Mucosa of descending colon (tissue), 3 donors: ENCODE results near the gene ACIN1. TPM values are rescaled to one million over a fixed set of nuclear protein-coding genes. Genes with fewer than 3 reads are reported as not detected.
A peak's percentile ranks its signal among the peaks of the same experiment; 100 is the strongest.

ENCODE experiments used
- ATAC-seq: fragments of 200-7000 bp; cut with Tn5 transposase; one replicate; pipeline ENCODE4 v1.9.1; 2020; ENCODE audit warnings: mild to moderate bottlenecking, moderate library complexity
- DNase-seq, 3 donors: peaks; one replicate each; pipeline ENCODE4 v3.0.0-alpha.2; 2020
- H3K36me3 ChIP-seq: fragments of 200-600 bp; one replicate; pipeline ENCODE4 v1.8.0; 2021; ENCODE audit warnings: low read depth, mild to moderate bottlenecking
- H3K4me1 ChIP-seq: fragments of 200-600 bp; one replicate; pipeline ENCODE4 v1.8.0; 2021; ENCODE audit warnings: low read depth, mild to moderate bottlenecking
- H3K4me3 ChIP-seq: fragments of 200-600 bp; one replicate; pipeline ENCODE4 v1.8.0; 2021; ENCODE audit warnings: mild to moderate bottlenecking
- H3K9me3 ChIP-seq: fragments of 200-600 bp; one replicate; pipeline ENCODE4 v1.8.0; 2021; ENCODE audit warnings: mild to moderate bottlenecking
- CTCF ChIP-seq: fragments of 200-600 bp; IDR thresholded peaks from one replicate; pipeline ENCODE4 v1.8.0; 2022; ENCODE audit warnings: antibody characterized with exemption, mild to moderate bottlenecking
- intact Hi-C, 2 donors: fragments of 100-400 bp; cut with DNase I in 1 of 2; cut with micrococcal nuclease in 1 of 2; formaldehyde crosslinking; loops; one replicate each; pipeline versions ENCODE4 v1.11.0 to v1.11.1; 2022; cut with DNase I, micrococcal nuclease
- long read RNA-seq, 2 donors: library from polyadenylated mRNA; unstranded; transcript quantifications; one replicate each; pipeline ENCODE4 v2.0.0, GENCODE V29; 2019 to 2021
- total RNA-seq, 3 donors: library from RNA; stranded (reverse); fragmentation: NEBNext Ultra II Directional in 2 of 3; extraction: Animal tissue kit (Norgen Biotek cat#: 25700) in 2 of 3; gene quantifications; one replicate each; pipeline versions ENCODE4 v1.2.1 to v1.2.4, GENCODE V29; 2021 to 2023
- donor health status: DM: no; HTN: no; CAD: no; lungs with moderate emphysema.
- donor health status: DM: no; HTN: no; CAD: no.
- donor health status: DM: no; HTN: yes; CAD: no.

The ACIN1 gene, protein sequence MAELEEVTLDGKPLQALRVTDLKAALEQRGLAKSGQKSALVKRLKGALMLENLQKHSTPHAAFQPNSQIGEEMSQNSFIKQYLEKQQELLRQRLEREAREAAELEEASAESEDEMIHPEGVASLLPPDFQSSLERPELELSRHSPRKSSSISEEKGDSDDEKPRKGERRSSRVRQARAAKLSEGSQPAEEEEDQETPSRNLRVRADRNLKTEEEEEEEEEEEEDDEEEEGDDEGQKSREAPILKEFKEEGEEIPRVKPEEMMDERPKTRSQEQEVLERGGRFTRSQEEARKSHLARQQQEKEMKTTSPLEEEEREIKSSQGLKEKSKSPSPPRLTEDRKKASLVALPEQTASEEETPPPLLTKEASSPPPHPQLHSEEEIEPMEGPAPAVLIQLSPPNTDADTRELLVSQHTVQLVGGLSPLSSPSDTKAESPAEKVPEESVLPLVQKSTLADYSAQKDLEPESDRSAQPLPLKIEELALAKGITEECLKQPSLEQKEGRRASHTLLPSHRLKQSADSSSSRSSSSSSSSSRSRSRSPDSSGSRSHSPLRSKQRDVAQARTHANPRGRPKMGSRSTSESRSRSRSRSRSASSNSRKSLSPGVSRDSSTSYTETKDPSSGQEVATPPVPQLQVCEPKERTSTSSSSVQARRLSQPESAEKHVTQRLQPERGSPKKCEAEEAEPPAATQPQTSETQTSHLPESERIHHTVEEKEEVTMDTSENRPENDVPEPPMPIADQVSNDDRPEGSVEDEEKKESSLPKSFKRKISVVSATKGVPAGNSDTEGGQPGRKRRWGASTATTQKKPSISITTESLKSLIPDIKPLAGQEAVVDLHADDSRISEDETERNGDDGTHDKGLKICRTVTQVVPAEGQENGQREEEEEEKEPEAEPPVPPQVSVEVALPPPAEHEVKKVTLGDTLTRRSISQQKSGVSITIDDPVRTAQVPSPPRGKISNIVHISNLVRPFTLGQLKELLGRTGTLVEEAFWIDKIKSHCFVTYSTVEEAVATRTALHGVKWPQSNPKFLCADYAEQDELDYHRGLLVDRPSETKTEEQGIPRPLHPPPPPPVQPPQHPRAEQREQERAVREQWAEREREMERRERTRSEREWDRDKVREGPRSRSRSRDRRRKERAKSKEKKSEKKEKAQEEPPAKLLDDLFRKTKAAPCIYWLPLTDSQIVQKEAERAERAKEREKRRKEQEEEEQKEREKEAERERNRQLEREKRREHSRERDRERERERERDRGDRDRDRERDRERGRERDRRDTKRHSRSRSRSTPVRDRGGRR
- total RNA-seq = 100 to 1,000 TPM; 143 to 172 (median 170) TPM
- long read RNA-seq, donor 1, full-length matches to known transcripts = 8 of 29 reads
- long read RNA-seq, donor 1, partial matches to known transcripts = 13 of 29 reads
- long read RNA-seq, donor 1, other reads (novel, unspliced or antisense) = 8 of 29 reads
- long read RNA-seq, donor 2, partial matches to known transcripts = 14 of 16 reads
- long read RNA-seq, donor 2, other reads (novel, unspliced or antisense) = 2 of 16 reads

DNA sequence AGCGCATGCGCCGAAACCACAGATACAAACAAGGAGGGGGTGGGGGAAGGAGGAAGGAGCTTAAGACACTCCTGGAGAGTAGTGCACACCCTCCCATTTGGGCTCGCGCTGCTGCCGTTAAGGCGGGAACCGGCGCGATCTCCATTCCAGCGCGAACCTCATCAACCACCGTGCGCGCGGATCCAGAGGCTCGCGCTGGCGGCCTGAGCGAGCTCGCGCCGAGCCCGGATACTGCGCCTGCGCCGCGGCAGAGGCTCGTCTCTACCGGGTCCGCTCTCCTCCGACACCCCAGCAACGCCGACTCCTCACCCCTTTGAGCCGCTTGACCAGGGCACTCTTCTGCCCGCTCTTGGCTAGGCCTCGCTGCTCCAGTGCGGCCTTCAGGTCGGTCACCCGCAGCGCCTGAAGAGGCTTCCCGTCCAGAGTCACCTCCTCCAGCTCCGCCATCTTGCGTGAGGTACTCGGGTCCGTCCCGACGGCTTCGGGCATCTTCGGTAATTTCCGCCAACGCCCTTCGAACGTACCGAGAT is at the start of gene ACIN1:
ACIN1 (minus strand) TSS at position 471 of the 530 bp plus-strand sequence; CDS start at position 447, 24 bp downstream.
- Histone ChIP-seq H3K36me3 (peaks cover 6% of the 10 kb centered on the region), H3K4me1 (peaks cover 30% of the 10 kb centered on the region), H3K9me3 (no peaks in the 10 kb centered on the region), H3K4me3 (peak within 1 kb of the TSS; percentile 88)
- ATAC-seq (peak; percentile 63), DNase-seq (peak; percentile 79 to 99 (median 99))
- TF ChIP-seq CTCF = no peak
- intact Hi-C loops = loop anchor here in 1 of 2 donors (10.0 kb wide), 1 partner anchor 190 kb away; the partner anchor contains the start of gene HOMEZ

- intact Hi-C loops = no loop called here
- no peak for TF ChIP-seq CTCF
- DNase-seq (no peak), ATAC-seq (no peak)
- Histone ChIP-seq H3K4me3 (no peak overlapping the region), H3K9me3 (no peaks in the 10 kb centered on the region), H3K36me3 (no peaks in the 10 kb centered on the region), H3K4me1 (no peaks in the 10 kb centered on the region)
Measured at GRCh38 chr14:23143911-23144310, 49.0 kb upstream of the ACIN1 start.

DNA sequence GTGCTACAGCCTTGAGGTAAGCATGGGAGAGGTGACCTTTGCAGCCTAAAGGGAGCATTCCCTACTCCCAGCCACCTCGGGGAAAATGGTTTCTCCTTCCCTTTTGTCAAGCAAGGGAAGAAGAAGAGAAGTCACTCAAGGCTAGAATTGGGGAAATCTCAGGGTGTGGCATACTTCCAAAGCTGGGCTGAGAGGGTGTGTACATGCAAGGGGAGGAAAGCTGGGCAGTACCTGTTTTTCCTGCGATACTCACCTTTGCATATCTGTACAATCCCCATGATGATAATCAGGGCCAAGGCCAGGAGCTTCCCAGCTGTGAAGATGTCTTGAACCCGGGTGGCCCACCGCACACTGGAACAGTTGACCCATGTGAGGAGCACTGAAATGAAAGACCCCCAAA is 47.9 kb upstream of the ACIN1 start:
- intact Hi-C loops = no loop called here

GRCh38 chr14:23141706-23142444 is 46.9 kb upstream of the ACIN1 start:
- TF ChIP-seq CTCF = no peak
- H3K36me3 ChIP-seq = no peaks in the 10 kb centered on the region

More for the DNA sequence above, 47.9 kb upstream of the ACIN1 start:
- Histone ChIP-seq H3K9me3 (no peaks in the 10 kb centered on the region), H3K36me3 (no peaks in the 10 kb centered on the region), H3K4me1 (no peaks in the 10 kb centered on the region), H3K4me3 (no peak overlapping the region)
- ATAC-seq (no peak), DNase-seq (no peak)
- TF ChIP-seq CTCF = no peak

More at GRCh38 chr14:23141706-23142444, 46.9 kb upstream of the ACIN1 start:
- Histone ChIP-seq H3K9me3 (no peaks in the 10 kb centered on the region), H3K4me1 (no peaks in the 10 kb centered on the region), H3K4me3 (no peak overlapping the region)
- ATAC-seq (no peak), DNase-seq (no peak)
- intact Hi-C loops = no loop called here
